HG03025 (cell line): Measurements from ENCODE around the gene TELO2.

Experiments used
- ATAC-seq: cut with Tn5 transposase; IDR thresholded peaks from one replicate; pipeline ENCODE4 v1.9.1; 2021; ENCODE audit warnings: mild to moderate bottlenecking, moderate library complexity; ENCODE audit not compliant: unreplicated experiment, low FRiP score

Gene TELO2

GRCh38 chr16:1492923-1493745 is at the start of gene TELO2:
Gene TELO2, plus strand, starts transcription at chr16:1493360. Its CDS starts 922 bp downstream, at chr16:1494282.
- ATAC-seq = peak; percentile 54

GRCh38 chr16:1443403-1443973 is 49.7 kb upstream of the TELO2 start:
- ATAC-seq = no peak

GRCh38 chr16:1443980-1444729 is 49.0 kb upstream of the TELO2 start, which contains the start of gene CCDC154:
Gene CCDC154, minus strand, starts transcription at chr16:1444556. Its CDS starts 234 bp downstream, at chr16:1444322.
- no peak for ATAC-seq

- ATAC-seq = no peak
These were observed 48.2 kb upstream of the TELO2 start for GRCh38 chr16:1444730-1445517.

GRCh38 chr16:1445518-1446203 is 47.5 kb upstream of the TELO2 start:
- ATAC-seq = no peak

GRCh38 chr16:1446296-1447080 is 46.7 kb upstream of the TELO2 start:
- ATAC-seq = no peak

GRCh38 chr16:1447965-1448364 is 45.2 kb upstream of the TELO2 start:
- no peak for ATAC-seq

GRCh38 chr16:1448536-1449116 is 44.5 kb upstream of the TELO2 start:
- ATAC-seq = no peak

- ATAC-seq = no peak
These were observed 43.9 kb upstream of the TELO2 start for GRCh38 chr16:1449201-1449788.

GRCh38 chr16:1450218-1450617 is 42.9 kb upstream of the TELO2 start:
- ATAC-seq = no peak

GRCh38 chr16:1450841-1451240 is 42.3 kb upstream of the TELO2 start:
- ATAC-seq = no peak

- no peak for ATAC-seq
These were observed 41.3 kb upstream of the TELO2 start for GRCh38 chr16:1451702-1452392.

- no peak for ATAC-seq
These were observed 40.6 kb upstream of the TELO2 start for GRCh38 chr16:1452530-1452929.

GRCh38 chr16:1453316-1453715 is 39.8 kb upstream of the TELO2 start:
- ATAC-seq = no peak

GRCh38 chr16:1454561-1454960 is 38.6 kb upstream of the TELO2 start:
- ATAC-seq = no peak

- no peak for ATAC-seq
These were observed 37.7 kb upstream of the TELO2 start for GRCh38 chr16:1455190-1456171.

GRCh38 chr16:1456951-1457350 is 36.2 kb upstream of the TELO2 start:
- no peak for ATAC-seq
